GM18868 (cell line): ENCODE results near the gene AMZ1.

Experiments used
- ATAC-seq: cut with Tn5 transposase; IDR thresholded peaks from one replicate; pipeline ENCODE4 v1.9.1; 2021; ENCODE audit warnings: mild to moderate bottlenecking, moderate library complexity; ENCODE audit not compliant: unreplicated experiment

Gene AMZ1

GRCh38 chr7:2650451-2650850 lies 37.6 kb upstream of the AMZ1 start:
- no peak for ATAC-seq

GRCh38 chr7:2651336-2651735 lies 36.7 kb upstream of the AMZ1 start:
- ATAC-seq = no peak

GRCh38 chr7:2651847-2652735 lies 35.9 kb upstream of the AMZ1 start:
- no peak for ATAC-seq

- ATAC-seq = no peak
Measured at GRCh38 chr7:2652736-2653060, 35.3 kb upstream of the AMZ1 start.

GRCh38 chr7:2654059-2654458 lies 33.9 kb upstream of the AMZ1 start:
- ATAC-seq = no peak

- ATAC-seq = no peak
Measured at GRCh38 chr7:2655870-2656614, 32.0 kb upstream of the AMZ1 start.

GRCh38 chr7:2657208-2657607 lies 30.8 kb upstream of the AMZ1 start:
- ATAC-seq = no peak

GRCh38 chr7:2657920-2658671 lies 29.9 kb upstream of the AMZ1 start:
- ATAC-seq = no peak

- ATAC-seq = no peak
Measured at GRCh38 chr7:2658941-2659340, 29.1 kb upstream of the AMZ1 start.

- ATAC-seq = no peak
Measured at GRCh38 chr7:2659556-2660358, 28.2 kb upstream of the AMZ1 start.

- ATAC-seq = no peak
Measured at GRCh38 chr7:2660359-2661095, 27.5 kb upstream of the AMZ1 start.

- ATAC-seq = no peak
Measured at GRCh38 chr7:2661096-2661449, 26.9 kb upstream of the AMZ1 start.

- ATAC-seq = no peak
Measured at GRCh38 chr7:2661602-2662272, 26.3 kb upstream of the AMZ1 start.

- ATAC-seq = no peak
Measured at GRCh38 chr7:2662273-2663120, 25.5 kb upstream of the AMZ1 start.

GRCh38 chr7:2663121-2663886 lies 24.7 kb upstream of the AMZ1 start:
- ATAC-seq = no peak

- ATAC-seq = no peak
Measured at GRCh38 chr7:2663960-2664359, 24.0 kb upstream of the AMZ1 start.

- no peak for ATAC-seq
Measured at GRCh38 chr7:2665359-2665791, 22.6 kb upstream of the AMZ1 start.

- ATAC-seq = no peak
Measured at GRCh38 chr7:2666155-2666554, 21.8 kb upstream of the AMZ1 start.
